Choroid plexus epithelial cell (primary cell): Measurements from ENCODE around the gene RPS15.

Experiments
- DNase-seq: peaks from one replicate; pipeline ENCODE4 v3.0.0-alpha.2; 2010; ENCODE audit warnings: low read depth
- H3K4me3 ChIP-seq: 2 replicates; pipeline ENCODE4 v1.5.1; 2011; ENCODE audit warnings: low read depth, mild to moderate bottlenecking, control low read depth, low read length, moderate library complexity
- TF ChIP-seq, protein P1 (sequence below): conservative IDR thresholded peaks from 2 replicates; pipeline ENCODE4 v1.5.1; 2011; ENCODE audit warnings: low read depth, mild to moderate bottlenecking, control low read depth, inconsistent platforms, low read length, moderate library complexity

The RPS15 gene

DNA sequence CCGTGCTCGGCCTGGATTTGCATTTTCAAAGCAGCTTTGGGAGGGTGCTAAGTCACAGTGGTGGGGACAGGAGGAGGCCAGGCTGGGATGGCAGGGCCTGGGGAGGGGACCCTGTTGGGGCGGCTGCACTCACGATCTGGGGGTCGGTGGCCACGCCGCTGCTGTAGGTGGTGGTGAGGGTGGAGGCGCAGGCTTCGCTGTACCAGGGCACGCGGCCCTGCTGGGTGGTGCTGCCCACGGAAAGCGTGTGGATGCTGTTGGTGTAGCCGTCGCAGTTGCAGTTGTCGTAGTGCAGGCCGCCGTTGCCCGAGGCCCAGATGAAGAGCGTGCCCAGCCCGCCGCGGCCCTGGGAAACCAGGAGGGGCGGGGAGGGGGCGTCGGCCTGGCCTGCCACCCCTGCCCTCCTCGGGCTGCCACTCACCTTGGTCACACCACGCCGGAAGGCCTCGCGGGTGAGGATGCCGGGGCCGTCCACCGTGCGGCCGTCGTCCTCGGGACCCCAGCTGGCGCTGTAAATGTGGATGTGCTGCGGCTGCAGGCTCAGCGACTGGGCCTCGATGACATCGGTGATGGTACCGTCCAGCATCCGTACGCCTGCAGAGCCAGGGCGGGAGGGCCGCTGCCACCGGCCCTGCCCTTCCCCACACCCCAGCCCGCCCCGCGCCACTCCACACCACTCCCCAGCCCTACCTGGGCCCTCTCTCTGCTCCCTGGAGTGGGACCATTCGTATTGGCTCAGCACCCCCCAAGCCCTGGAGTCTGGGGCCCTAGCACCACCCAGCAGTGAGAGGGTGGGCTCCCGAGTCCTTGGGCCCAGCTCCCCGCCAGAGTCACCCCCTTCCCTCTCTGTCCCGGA lies 48.8 kb downstream of the RPS15 start:
- DNase-seq, result no peak
- TF ChIP-seq, protein P1, sequence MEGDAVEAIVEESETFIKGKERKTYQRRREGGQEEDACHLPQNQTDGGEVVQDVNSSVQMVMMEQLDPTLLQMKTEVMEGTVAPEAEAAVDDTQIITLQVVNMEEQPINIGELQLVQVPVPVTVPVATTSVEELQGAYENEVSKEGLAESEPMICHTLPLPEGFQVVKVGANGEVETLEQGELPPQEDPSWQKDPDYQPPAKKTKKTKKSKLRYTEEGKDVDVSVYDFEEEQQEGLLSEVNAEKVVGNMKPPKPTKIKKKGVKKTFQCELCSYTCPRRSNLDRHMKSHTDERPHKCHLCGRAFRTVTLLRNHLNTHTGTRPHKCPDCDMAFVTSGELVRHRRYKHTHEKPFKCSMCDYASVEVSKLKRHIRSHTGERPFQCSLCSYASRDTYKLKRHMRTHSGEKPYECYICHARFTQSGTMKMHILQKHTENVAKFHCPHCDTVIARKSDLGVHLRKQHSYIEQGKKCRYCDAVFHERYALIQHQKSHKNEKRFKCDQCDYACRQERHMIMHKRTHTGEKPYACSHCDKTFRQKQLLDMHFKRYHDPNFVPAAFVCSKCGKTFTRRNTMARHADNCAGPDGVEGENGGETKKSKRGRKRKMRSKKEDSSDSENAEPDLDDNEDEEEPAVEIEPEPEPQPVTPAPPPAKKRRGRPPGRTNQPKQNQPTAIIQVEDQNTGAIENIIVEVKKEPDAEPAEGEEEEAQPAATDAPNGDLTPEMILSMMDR, result no peak
- no peak overlapping the region for H3K4me3 ChIP-seq

DNA sequence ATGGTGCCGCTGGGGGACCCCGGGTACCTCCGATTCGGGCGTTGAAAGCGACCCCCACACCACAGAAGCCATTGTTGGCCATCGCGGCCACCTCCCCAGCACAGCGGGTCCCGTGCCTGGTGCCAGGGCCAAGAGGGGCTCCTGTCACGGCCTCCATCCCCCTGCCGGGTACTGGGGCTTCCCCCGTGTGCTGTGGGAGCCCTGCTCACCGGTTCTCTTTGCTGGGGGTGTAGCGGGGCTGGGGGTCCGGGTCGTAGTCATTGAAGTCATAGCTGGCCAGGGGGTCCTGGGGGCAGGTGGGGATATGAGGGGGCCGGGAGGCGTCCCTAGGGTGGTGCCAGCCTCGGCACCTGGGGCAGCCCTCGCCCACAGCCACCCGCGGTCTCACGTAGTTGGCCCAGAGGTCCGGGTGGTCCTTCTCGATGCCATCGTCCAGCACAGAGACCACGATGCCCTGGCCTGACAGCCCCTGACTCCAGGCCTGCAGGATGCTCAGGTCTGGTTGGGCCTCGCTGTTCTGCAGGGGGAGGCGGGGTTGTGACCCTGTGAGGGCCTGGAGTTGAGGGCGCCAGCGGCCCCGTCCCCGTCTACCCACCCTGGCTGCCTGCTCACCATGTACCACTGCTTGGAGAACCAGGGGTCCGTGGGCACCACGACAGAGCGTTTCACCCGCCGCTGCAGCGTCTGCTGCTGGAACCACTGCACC lies 49.5 kb downstream of the RPS15 start:
- DNase-seq, result no peak
- TF ChIP-seq, protein P1, result no peak

DNA sequence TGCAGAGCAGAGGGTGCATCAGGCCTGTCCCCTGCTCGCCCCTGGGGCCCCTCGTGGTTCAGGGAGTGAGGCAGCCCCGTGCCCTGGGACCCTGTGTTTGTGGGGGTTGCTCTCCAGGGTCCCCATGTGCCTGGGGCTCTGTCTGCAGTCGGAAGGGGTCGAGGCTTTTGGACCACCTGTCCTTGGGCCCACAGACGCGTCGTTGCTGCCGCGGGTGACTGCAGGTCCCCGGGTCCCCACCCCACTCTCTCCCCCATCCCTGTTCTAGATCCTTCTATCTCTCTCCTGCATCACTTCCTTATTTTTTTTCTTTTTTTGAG lies 50.0 kb downstream of the RPS15 start:
- DNase-seq, result no peak
- TF ChIP-seq, protein P1, result no peak
- H3K4me3 ChIP-seq, result no peak overlapping the region

More for the DNA sequence above, 49.5 kb downstream of the RPS15 start:
- no peak overlapping the region for H3K4me3 ChIP-seq

DNA sequence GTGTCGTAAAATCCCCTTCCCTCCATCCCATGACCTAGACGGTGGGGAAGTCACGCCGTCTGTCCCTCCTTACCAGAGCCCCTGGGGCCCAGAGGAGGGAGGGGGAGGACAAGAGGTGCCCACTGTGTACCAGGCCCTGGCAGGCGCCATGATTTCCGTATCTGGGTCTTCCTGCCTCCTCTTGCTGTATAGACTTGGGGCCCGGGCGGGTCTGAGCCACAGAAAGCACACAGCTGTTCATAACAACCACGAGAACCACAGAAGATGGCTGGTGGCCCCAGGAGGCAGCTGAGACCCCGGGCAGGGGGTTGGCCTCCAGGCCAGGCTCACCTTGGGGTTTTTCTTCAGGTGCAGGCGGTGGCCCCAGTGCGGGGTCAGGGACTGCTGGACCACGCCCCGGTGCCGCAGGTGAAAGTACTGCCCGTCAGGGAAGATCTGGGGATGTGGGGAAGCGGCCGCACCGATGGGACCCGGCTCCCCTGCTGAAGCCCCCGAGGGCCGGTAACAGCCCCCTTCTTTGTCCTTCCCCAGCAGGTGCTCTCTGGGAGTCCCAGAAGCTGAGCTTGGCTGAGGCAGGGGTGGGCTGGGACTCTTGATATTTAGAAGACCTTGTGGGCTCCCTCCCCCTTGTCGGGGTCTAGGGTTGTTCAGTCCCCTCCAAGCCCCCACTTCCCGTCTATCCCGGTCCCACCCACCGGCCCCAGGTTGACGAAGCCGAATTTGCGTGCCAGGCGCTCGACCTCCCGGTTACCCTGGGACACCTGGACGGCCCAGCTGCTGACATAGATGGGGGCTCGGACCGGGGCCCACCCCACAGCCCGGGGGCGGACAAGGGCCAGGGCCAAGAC lies 51.5 kb downstream of the RPS15 start:
- TF ChIP-seq, protein P1, result no peak
- peak overlapping the region; percentile 65 for H3K4me3 ChIP-seq
- DNase-seq, result no peak
